HG03460 (cell line): Measurements from ENCODE around the gene TCP11X1.
"Not testable (repeated sequence)": the region's sequence is repeated elsewhere in the genome, so short reads cannot be mapped to it uniquely, and the experiment has no call there.

Experiments used
- ATAC-seq: cut with Tn5 transposase; IDR thresholded peaks from one replicate; pipeline ENCODE4 v1.9.1; 2021; ENCODE audit not compliant: unreplicated experiment

Gene TCP11X1

DNA sequence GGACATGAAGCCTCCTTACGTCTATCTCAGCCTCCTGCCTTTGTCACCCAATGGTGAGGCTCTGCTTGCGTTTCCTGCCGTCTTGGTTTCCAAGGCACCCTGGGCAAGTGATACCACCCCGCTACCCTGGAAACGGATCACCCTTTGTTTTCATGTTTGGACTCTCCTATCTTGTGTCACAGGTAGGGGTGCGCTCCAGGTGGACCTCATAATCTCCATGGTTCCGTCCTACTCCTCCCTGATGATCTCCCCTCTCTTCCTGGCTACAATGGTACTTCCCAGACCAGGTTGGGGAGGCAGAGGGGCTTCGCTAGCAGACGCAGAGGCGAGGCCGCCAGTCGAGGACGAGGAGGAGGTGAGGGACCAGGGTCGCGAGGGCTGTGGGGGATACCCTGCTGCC is at the start of gene TCP11X1:
TSS of gene TCP11X1 (plus strand) at position 316 of the 400 bp plus-strand sequence.
- not testable (repeated sequence) for ATAC-seq

DNA sequence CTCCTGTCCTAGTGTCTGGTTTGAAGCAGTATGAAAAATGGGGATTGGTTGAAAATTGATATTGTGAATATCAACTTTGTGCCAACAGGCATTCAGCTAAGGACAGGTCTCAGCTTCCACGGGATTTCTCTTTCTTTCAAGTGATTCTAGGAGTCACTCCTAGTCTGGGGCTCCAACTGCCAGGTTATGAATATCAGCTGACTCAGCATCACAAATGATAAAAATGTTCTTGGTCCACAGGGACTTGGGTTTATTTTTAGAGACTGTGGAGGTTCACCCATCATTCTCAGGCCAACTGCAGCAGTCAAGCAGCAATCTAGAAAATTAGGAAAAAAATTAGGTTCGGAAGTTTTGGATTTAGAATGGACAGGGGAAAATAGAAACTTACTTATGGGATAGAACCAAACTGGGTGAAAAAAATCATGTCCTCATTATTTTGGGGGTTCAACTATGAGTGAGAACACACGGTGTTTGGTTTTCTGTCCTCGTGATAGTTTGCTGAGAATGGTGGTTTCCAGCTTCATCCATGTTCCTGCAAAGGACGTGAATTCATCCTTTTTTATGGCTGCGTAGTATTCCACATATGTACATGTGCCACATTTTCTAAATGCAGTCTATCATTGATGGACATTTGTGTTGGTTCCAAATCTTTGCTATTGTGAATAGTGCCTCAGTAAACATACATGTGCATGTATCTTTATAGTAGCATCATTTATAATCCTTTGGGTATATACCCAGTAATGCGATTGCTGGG is 29.0 kb upstream of the TCP11X1 start:
- no peak for ATAC-seq

- ATAC-seq, result not testable (repeated sequence)
Observed at GRCh38 chrX:102207940-102208339, 7.2 kb upstream of the TCP11X1 start.

DNA sequence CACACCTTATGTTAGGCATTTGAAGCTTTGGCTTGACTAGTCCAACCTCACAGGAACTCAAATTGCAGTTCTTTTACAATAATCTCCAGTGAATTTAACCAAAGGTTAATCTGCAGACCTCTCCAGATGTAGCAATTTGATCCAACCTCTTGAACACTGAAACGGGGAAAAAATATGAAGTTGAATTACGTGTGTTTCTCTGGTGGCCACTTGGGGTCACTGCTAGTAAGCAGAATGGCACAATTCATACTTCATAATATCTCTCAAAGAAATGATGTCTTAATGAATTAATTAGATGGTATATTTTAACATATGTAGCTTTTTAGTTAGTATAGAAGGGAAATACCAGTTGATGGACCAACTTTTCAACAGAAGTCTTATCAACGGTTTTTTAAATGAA is 1.4 kb downstream of the TCP11X1 start:
- ATAC-seq, result not testable (repeated sequence)

DNA sequence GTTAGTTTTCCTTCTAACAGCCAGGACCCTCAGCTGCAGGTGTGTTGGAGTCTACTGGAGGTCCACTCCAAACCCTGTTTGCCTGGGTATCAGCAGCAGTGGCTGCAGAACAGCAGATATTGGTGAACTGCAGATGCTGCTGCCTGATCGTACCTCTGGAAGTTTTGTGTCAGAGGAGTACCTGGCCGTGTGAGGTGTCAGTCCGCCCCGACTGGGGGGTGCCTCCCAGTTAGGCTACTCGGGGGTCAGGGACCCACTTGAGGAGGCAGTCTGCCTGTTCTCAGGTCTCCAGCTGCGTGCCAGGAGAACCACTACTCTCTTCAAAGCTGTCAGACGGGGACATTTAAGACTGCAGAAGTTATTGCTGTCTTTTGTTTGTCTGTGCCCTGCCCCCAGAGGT is 20.6 kb downstream of the TCP11X1 start:
- not testable (repeated sequence) for ATAC-seq

GRCh38 chrX:102240265-102240664 is 25.2 kb downstream of the TCP11X1 start:
- not testable (repeated sequence) for ATAC-seq

DNA sequence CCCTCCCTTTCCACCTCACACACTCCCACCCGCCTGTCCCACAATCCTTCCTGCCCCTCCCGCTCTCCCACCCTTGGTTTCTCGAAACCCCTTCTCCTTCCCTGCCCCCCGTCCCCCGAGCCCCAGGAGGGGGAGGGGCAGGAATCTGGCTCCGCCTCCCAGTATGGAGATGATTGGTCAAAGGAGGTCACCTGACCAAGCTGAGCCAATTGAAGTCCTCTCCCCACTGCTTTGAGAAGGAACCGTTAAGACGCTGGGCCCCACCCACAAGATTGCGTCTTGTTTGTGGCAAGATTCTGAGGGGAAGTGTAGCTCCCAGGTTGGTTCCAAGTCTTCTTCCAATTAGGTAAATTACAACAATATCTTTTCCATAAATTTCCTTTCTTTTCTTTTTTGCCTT is 31.8 kb downstream of the TCP11X1 start, which contains the start of gene NXF2:
TSS of gene NXF2 (plus strand) at position 275 of the 400 bp plus-strand sequence. CDS start 59,912 bp downstream, outside the sequence.
- ATAC-seq, result not testable (repeated sequence)

GRCh38 chrX:102272231-102272630 is 57.1 kb downstream of the TCP11X1 start:
- ATAC-seq, result not testable (repeated sequence)
